ENCODE results near the gene DTX4.
A peak's percentile ranks its signal among the peaks of the same experiment; 100 is the strongest.

- TF ChIP-seq, protein P1, sequence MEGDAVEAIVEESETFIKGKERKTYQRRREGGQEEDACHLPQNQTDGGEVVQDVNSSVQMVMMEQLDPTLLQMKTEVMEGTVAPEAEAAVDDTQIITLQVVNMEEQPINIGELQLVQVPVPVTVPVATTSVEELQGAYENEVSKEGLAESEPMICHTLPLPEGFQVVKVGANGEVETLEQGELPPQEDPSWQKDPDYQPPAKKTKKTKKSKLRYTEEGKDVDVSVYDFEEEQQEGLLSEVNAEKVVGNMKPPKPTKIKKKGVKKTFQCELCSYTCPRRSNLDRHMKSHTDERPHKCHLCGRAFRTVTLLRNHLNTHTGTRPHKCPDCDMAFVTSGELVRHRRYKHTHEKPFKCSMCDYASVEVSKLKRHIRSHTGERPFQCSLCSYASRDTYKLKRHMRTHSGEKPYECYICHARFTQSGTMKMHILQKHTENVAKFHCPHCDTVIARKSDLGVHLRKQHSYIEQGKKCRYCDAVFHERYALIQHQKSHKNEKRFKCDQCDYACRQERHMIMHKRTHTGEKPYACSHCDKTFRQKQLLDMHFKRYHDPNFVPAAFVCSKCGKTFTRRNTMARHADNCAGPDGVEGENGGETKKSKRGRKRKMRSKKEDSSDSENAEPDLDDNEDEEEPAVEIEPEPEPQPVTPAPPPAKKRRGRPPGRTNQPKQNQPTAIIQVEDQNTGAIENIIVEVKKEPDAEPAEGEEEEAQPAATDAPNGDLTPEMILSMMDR (IDR thresholded peaks at IDR 0.05 in 4 of 5, conservative IDR thresholded peaks at IDR 0.05 in 1 of 5), result peak; percentile 72 to 95 (median 86)
- TF ChIP-seq POLR2A (IDR thresholded peaks at IDR 0.05), result no peak
These were observed 36.1 kb upstream of the DTX4 start for GRCh38 chr11:59135648-59136461.
